Astrocyte (in vitro differentiated cells and primary cell): Measurements from ENCODE around the gene LINGO4. TPM values are rescaled to one million over a fixed set of nuclear protein-coding genes. Genes with fewer than 3 reads are reported as not detected.
"Not testable (repeated sequence)": the region's sequence is repeated elsewhere in the genome, so short reads cannot be mapped to it uniquely, and the experiment has no call there.

Experiments used
- DNase-seq: peaks from one replicate; pipeline ENCODE4 v3.0.0-alpha.2; 2010; ENCODE audit warnings: low read depth
- FAIRE-seq: peaks from 2 replicates; lab custom pipeline; 2011; peaks lifted over from hg19 to GRCh38; lab: Jason Lieb, UNC
- H2AFZ ChIP-seq: 2 replicates; pipeline ENCODE4 v1.6.0; 2012; ENCODE audit warnings: low read depth, low read length, inconsistent platforms
- H3K27ac ChIP-seq: 2 replicates; pipeline ENCODE4 v1.5.1; 2011; ENCODE audit warnings: low read depth, low read length, inconsistent platforms
- H3K27me3 ChIP-seq: 2 replicates; pipeline ENCODE4 v1.6.0; 2011; ENCODE audit warnings: low read length, inconsistent platforms; ENCODE audit not compliant: insufficient read depth
- H3K36me3 ChIP-seq: 2 replicates; pipeline ENCODE4 v1.5.1; 2011; ENCODE audit warnings: low read length, inconsistent platforms; ENCODE audit not compliant: insufficient read depth
- H3K4me1 ChIP-seq: 2 replicates; pipeline ENCODE4 v1.5.1; 2011; ENCODE audit warnings: low read length, inconsistent platforms; ENCODE audit not compliant: insufficient read depth
- H3K4me2 ChIP-seq: 2 replicates; pipeline ENCODE4 v1.6.0; 2012; ENCODE audit warnings: low read length, inconsistent platforms
- H3K4me3 ChIP-seq: 2 replicates; pipeline ENCODE4 v1.5.1; 2011; ENCODE audit warnings: low read depth, mild to moderate bottlenecking, low read length, inconsistent platforms; ENCODE audit not compliant: insufficient read depth
- H3K79me2 ChIP-seq: 2 replicates; pipeline ENCODE4 v1.6.0; 2012; ENCODE audit warnings: mild to moderate bottlenecking, low read length, inconsistent platforms; ENCODE audit not compliant: insufficient read depth
- H3K9ac ChIP-seq: 2 replicates; pipeline ENCODE4 v1.6.0; 2012; ENCODE audit warnings: mild to moderate bottlenecking, low read length, inconsistent platforms
- H3K9me3 ChIP-seq: 2 replicates; pipeline ENCODE4 v1.5.1; 2012; ENCODE audit warnings: low read depth, mild to moderate bottlenecking, low read length, inconsistent platforms; ENCODE audit not compliant: insufficient read depth
- H4K20me1 ChIP-seq: 2 replicates; pipeline ENCODE4 v1.6.0; 2012; ENCODE audit warnings: low read length, inconsistent platforms; ENCODE audit not compliant: insufficient read depth
- H3K27ac Mint-ChIP-seq: one replicate; pipeline ENCODE4 v1.8.0; 2021; ENCODE audit warnings: mild to moderate bottlenecking, mixed read lengths; ENCODE audit not compliant: unreplicated experiment
- H3K27me3 Mint-ChIP-seq: one replicate; pipeline ENCODE4 v1.8.0; 2021; ENCODE audit warnings: low read depth, mixed read lengths; ENCODE audit not compliant: unreplicated experiment
- H3K36me3 Mint-ChIP-seq: one replicate; pipeline ENCODE4 v1.8.0; 2021; ENCODE audit warnings: low read depth, mixed read lengths; ENCODE audit not compliant: unreplicated experiment
- H3K4me1 Mint-ChIP-seq: one replicate; pipeline ENCODE4 v1.8.0; 2021; ENCODE audit warnings: low read depth, mixed read lengths; ENCODE audit not compliant: unreplicated experiment
- H3K4me3 Mint-ChIP-seq: one replicate; pipeline ENCODE4 v1.8.0; 2021; ENCODE audit warnings: mild to moderate bottlenecking, moderate library complexity, mixed read lengths; ENCODE audit not compliant: unreplicated experiment
- H3K9me3 Mint-ChIP-seq: one replicate; pipeline ENCODE4 v1.8.0; 2021; ENCODE audit warnings: mild to moderate bottlenecking, mixed read lengths; ENCODE audit not compliant: unreplicated experiment
- CTCF ChIP-seq: IDR thresholded peaks from 2 replicates; pipeline ENCODE4 v1.5.1; 2011; ENCODE audit warnings: low read depth, mild to moderate bottlenecking, inconsistent platforms, low read length, moderate library complexity; ENCODE audit not compliant: insufficient read depth
- EZH2 ChIP-seq: IDR thresholded peaks from 2 replicates; pipeline ENCODE4 v1.6.1; 2012; ENCODE audit warnings: mild to moderate bottlenecking, low read length, inconsistent platforms; ENCODE audit not compliant: insufficient read depth
- total RNA-seq: library from RNA; stranded (reverse); gene quantifications from 2 replicates; pipeline ENCODE4 v1.2.1, GENCODE V29; 2021

LINGO4 gene
- total RNA-seq, 1 donor from 2014 or later: not detected

- Histone ChIP-seq H3K79me2 (no peaks in the 10 kb centered on the region), H4K20me1 (no peaks in the 10 kb centered on the region), H3K36me3 (no peaks in the 10 kb centered on the region), H3K27me3 (peaks cover 12% of the 10 kb centered on the region), H3K9me3 (no peaks in the 10 kb centered on the region), H3K4me2 (no peak overlapping the region), H3K27ac (no peak overlapping the region), H2AFZ (no peak overlapping the region), H3K9ac (no peak overlapping the region), H3K4me1 (peaks cover 6% of the 10 kb centered on the region), H3K4me3 (no peak overlapping the region)
- Mint-ChIP-seq H3K36me3 (no peaks in the 10 kb centered on the region), H3K4me1 (no peaks in the 10 kb centered on the region), H3K9me3 (no peaks in the 10 kb centered on the region), H3K27ac (no peak overlapping the region), H3K27me3 (no peaks in the 10 kb centered on the region), H3K4me3 (no peak overlapping the region)
- FAIRE-seq (no peak), DNase-seq (no peak)
- no peak for TF ChIP-seq CTCF
Observed at GRCh38 chr1:151787689-151788088, 17.5 kb downstream of the LINGO4 start.

- FAIRE-seq: no peak
- H3K4me3 ChIP-seq: no peak overlapping the region
- peaks cover 12% of the 10 kb centered on the region for H3K27me3 ChIP-seq
- peaks cover 5% of the 10 kb centered on the region for H3K36me3 Mint-ChIP-seq
- H3K27ac Mint-ChIP-seq: no peak overlapping the region
- no peak overlapping the region for H2AFZ ChIP-seq
- no peaks in the 10 kb centered on the region for H3K4me1 ChIP-seq
- DNase-seq: no peak
- H3K27ac ChIP-seq: no peak overlapping the region
- H3K9me3 ChIP-seq: no peaks in the 10 kb centered on the region
- no peak for TF ChIP-seq CTCF
- no peak for TF ChIP-seq EZH2
- H3K9ac ChIP-seq: no peak overlapping the region
- no peak overlapping the region for H3K4me3 Mint-ChIP-seq
- no peaks in the 10 kb centered on the region for H4K20me1 ChIP-seq
- H3K4me1 Mint-ChIP-seq: no peaks in the 10 kb centered on the region
- H3K27me3 Mint-ChIP-seq: no peaks in the 10 kb centered on the region
- H3K4me2 ChIP-seq: no peak overlapping the region
- no peaks in the 10 kb centered on the region for H3K79me2 ChIP-seq
- no peaks in the 10 kb centered on the region for H3K9me3 Mint-ChIP-seq
- H3K36me3 ChIP-seq: no peaks in the 10 kb centered on the region
Observed at GRCh38 chr1:151783796-151784195, 21.4 kb downstream of the LINGO4 start.

DNA sequence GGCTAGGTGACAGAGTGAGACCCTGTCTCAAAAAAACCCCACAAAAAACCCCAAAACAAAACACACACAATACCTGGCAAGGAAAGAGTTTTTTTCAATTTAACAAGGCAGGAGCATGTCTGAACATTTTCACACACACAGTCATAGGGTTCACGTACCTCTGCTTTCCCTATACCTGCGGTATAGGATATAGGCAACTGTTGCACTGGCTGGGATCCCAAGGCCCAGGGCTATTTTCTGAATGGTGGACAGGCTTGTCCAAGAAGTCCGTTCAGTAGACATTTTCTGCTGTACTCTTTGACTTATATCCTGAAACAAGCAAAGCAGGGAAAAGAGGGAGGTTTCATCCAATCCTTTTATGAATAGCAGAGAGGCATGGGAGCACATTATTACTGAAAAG is 22.5 kb downstream of the LINGO4 start:
- H2AFZ ChIP-seq: no peak overlapping the region
- Mint-ChIP-seq H3K4me1 (no peaks in the 10 kb centered on the region), H3K9me3 (no peaks in the 10 kb centered on the region), H3K27me3 (no peaks in the 10 kb centered on the region), H3K4me3 (no peak overlapping the region), H3K36me3 (peaks cover 5% of the 10 kb centered on the region), H3K27ac (no peak overlapping the region)
- no peak overlapping the region for H3K4me2 ChIP-seq
- H3K4me1 ChIP-seq: no peaks in the 10 kb centered on the region
- H3K27me3 ChIP-seq: peaks cover 12% of the 10 kb centered on the region
- DNase-seq: no peak
- no peak overlapping the region for H3K27ac ChIP-seq
- H3K36me3 ChIP-seq: no peaks in the 10 kb centered on the region
- no peaks in the 10 kb centered on the region for H4K20me1 ChIP-seq
- no peaks in the 10 kb centered on the region for H3K79me2 ChIP-seq
- no peak overlapping the region for H3K4me3 ChIP-seq
- H3K9ac ChIP-seq: no peak overlapping the region
- no peaks in the 10 kb centered on the region for H3K9me3 ChIP-seq
- no peak for FAIRE-seq
- TF ChIP-seq EZH2 (no peak), CTCF (no peak)

GRCh38 chr1:151782026-151782425 is 23.2 kb downstream of the LINGO4 start:
- not testable (repeated sequence) for H3K27ac Mint-ChIP-seq, H3K4me3 ChIP-seq, H3K79me2 ChIP-seq, H3K27ac ChIP-seq, H3K4me3 Mint-ChIP-seq, H3K36me3 ChIP-seq, H3K9me3 ChIP-seq, FAIRE-seq, H3K27me3 Mint-ChIP-seq, H3K9ac ChIP-seq, DNase-seq, H2AFZ ChIP-seq, H3K9me3 Mint-ChIP-seq, H3K36me3 Mint-ChIP-seq, H3K4me2 ChIP-seq, H3K4me1 ChIP-seq, H3K4me1 Mint-ChIP-seq, H4K20me1 ChIP-seq
- peaks cover 12% of the 10 kb centered on the region for H3K27me3 ChIP-seq
